H54 (cell line): ENCODE results near the gene CRELD2.

Experiments
- DNase-seq: peaks from one replicate; pipeline ENCODE4 v3.0.0; 2011; ENCODE audit warnings: low spot score, mixed read lengths; ENCODE audit not compliant: insufficient read length
- FAIRE-seq: peaks from 3 replicates; lab custom pipeline; 2011; peaks lifted over from hg19 to GRCh38; lab: Jason Lieb, UNC
- POLR2A ChIP-seq: IDR thresholded peaks from 2 replicates; pipeline ENCODE4 v1.6.1; 2011; ENCODE audit warnings: low read depth, mild to moderate bottlenecking, low read length

The CRELD2 gene

GRCh38 chr22:49882519-49883293, 35.7 kb upstream of the CRELD2 start:
- TF ChIP-seq POLR2A, result no peak
- DNase-seq, result no peak
- no peak for FAIRE-seq

GRCh38 chr22:49883294-49883640, 35.2 kb upstream of the CRELD2 start:
- DNase-seq (no peak), FAIRE-seq (no peak)
- TF ChIP-seq POLR2A, result no peak

- DNase-seq (no peak), FAIRE-seq (no peak)
- TF ChIP-seq POLR2A, result no peak
These were observed 34.4 kb upstream of the CRELD2 start for GRCh38 chr22:49884075-49884474.

- FAIRE-seq (no peak), DNase-seq (no peak)
- TF ChIP-seq POLR2A, result no peak
These were observed 33.8 kb upstream of the CRELD2 start for GRCh38 chr22:49884503-49885260.

GRCh38 chr22:49885281-49885680, 33.2 kb upstream of the CRELD2 start:
- FAIRE-seq (no peak), DNase-seq (no peak)
- TF ChIP-seq POLR2A, result no peak

GRCh38 chr22:49885881-49886280, 32.6 kb upstream of the CRELD2 start:
- DNase-seq (no peak), FAIRE-seq (no peak)
- no peak for TF ChIP-seq POLR2A

GRCh38 chr22:49886346-49887063, 31.9 kb upstream of the CRELD2 start:
- no peak for TF ChIP-seq POLR2A
- no peak for FAIRE-seq
- DNase-seq, result no peak

GRCh38 chr22:49887064-49887451, 31.4 kb upstream of the CRELD2 start:
- FAIRE-seq, result no peak
- no peak for DNase-seq
- TF ChIP-seq POLR2A, result no peak

- TF ChIP-seq POLR2A, result no peak
- FAIRE-seq (no peak), DNase-seq (no peak)
These were observed 30.7 kb upstream of the CRELD2 start for GRCh38 chr22:49887702-49888101.

GRCh38 chr22:49889071-49889470, 29.4 kb upstream of the CRELD2 start:
- DNase-seq (no peak), FAIRE-seq (no peak)
- no peak for TF ChIP-seq POLR2A

GRCh38 chr22:49892226-49892899, 26.1 kb upstream of the CRELD2 start:
- no peak for TF ChIP-seq POLR2A
- FAIRE-seq (no peak), DNase-seq (no peak)

GRCh38 chr22:49893025-49893424, 25.4 kb upstream of the CRELD2 start:
- DNase-seq (no peak), FAIRE-seq (no peak)
- TF ChIP-seq POLR2A, result no peak

GRCh38 chr22:49894322-49895054, 23.9 kb upstream of the CRELD2 start:
- FAIRE-seq, result no peak
- TF ChIP-seq POLR2A, result no peak
- DNase-seq, result no peak
